Spleen (tissue), 7 donors: Measurements from ENCODE around the gene LTBP2.

ENCODE experiments used
- CTCF ChIP-seq, 11 experiments: fragments of 200-600 bp in 7 of 11; fragments of 450-650 bp in 4 of 11; sonication (generic) in 4 of 11; IDR thresholded peaks in 8 of 11; conservative IDR thresholded peaks in 3 of 11; 1 replicate in 7 of 11; 2 replicates in 4 of 11; pipeline versions ENCODE4 v1.4.0 to v1.8.0; 2016 to 2021; ENCODE audit warnings: antibody characterized with exemption in 11 of 11, inconsistent platforms in 4 of 11, mild to moderate bottlenecking in 1 of 11
- POLR2A ChIP-seq, 3 donors: fragments of 450-650 bp; IDR thresholded peaks; one replicate each; pipeline ENCODE4 v1.5.1; 2017; ENCODE audit warnings: antibody characterized with exemption in 3 of 3, mild to moderate bottlenecking in 1 of 3
- POLR2AphosphoS5 ChIP-seq, 3 donors: sonication (generic); formaldehyde crosslinking; IDR thresholded peaks; one replicate each; pipeline ENCODE4 v1.5.1; 2017; ENCODE audit warnings: antibody characterized with exemption in 3 of 3
- donor health status: DM: no; HTN: no; CAD: no; lungs with moderate emphysema.
- donor health status: DM: no; HTN: no; CAD: no.
- donor health status: DM: no; HTN: no; CAD: no.

DNA sequence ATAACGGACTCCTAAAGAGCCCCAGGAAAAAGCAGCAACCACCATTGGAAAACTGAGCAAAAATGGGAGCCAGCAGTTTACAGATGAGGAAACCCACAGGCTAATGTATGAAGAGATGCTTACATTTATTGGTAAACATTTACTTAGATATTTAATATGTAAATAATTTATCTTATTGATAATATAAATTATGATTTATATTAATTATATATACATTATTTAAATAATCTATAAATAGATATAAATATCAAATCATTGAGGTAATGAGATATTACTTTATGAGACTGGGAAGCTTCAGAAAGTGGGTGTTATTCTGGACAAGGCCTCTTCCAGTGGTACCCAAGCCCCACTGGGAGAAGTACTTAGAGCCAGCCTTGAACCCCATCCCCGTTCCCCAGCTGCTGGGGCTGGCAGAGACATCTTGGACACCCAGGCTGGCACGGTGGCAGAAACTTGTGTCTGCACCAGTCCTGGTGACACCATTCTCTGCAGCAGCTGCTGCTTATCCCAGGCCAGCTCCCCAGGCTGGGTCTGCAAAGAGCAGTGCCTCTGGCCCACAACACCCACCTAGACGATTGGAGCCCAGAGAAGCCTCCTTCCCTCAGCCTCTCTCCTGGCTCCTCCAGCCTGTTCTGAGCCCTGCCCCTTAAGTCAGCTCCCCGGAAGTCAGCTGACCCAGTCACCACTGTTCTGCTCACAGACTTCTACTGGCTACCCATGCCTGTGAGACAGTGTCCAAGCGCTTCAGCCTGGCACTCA is 92.5 kb downstream of the LTBP2 start:
- TF ChIP-seq CTCF (IDR thresholded peaks at IDR 0.05 in 8 of 11, conservative IDR thresholded peaks at IDR 0.05 in 3 of 11): no peak
- no peak for TF ChIP-seq POLR2A (IDR thresholded peaks at IDR 0.05)
- TF ChIP-seq POLR2AphosphoS5 (IDR thresholded peaks at IDR 0.05): no peak
